SU-DHL-6 (cell line): Measurements from ENCODE around the gene CADM1.

ENCODE experiments used
- CTCF ChIP-seq: fragments of 200-600 bp; sonication (generic); IDR thresholded peaks from one replicate; pipeline ENCODE4 v1.5.1; 2017; ENCODE audit warnings: antibody characterized with exemption, mild to moderate bottlenecking, low read length, moderate library complexity; ENCODE audit not compliant: insufficient read depth, poor library complexity, severe bottlenecking
- EZH2phosphoT487 ChIP-seq: fragments of 200-600 bp; sonication (generic), shearing (Covaris generic); conservative IDR thresholded peaks from 2 replicates; pipeline ENCODE4 v1.6.1; 2018; ENCODE audit warnings: mild to moderate bottlenecking, antibody characterized with exemption, low read length, moderate library complexity, mixed read lengths

DNA sequence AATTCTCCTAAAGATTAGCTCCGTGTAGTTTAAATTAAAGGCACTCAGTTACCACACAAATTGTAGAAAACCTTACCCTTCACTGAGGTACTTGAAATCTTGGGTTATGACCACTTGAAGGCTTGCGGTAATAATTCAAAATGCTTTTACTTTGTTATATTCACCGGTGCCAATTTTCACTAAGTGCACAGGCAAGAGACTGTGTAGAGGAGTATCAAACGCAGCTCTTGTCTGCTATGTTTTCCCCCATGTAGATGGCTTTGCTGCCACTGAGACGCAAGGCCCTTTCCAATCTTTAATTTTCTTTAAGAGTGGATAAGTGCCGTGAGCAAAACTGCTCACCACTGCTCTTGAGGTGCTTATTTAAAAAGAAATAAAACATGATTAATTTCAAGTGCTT is 155.8 kb downstream of the CADM1 start:
- TF ChIP-seq CTCF (no peak), EZH2phosphoT487 (no peak)
